Epithelial cell of proximal tubule (primary cell): ENCODE data around the gene CGAS. TPM values are rescaled to one million over a fixed set of nuclear protein-coding genes. Genes with fewer than 3 reads are reported as not detected.
"Not testable (repeated sequence)": the region's sequence is repeated elsewhere in the genome, so short reads cannot be mapped to it uniquely, and the experiment has no call there.

Experiments used
- DNase-seq: peaks from one replicate; pipeline ENCODE4 v3.0.0-alpha.2; 2011; ENCODE audit warnings: low read depth
- H3K4me3 ChIP-seq: 2 replicates; pipeline ENCODE4 v1.5.1; 2011; ENCODE audit warnings: low read depth, mild to moderate bottlenecking, low read length
- total RNA-seq: library from RNA; depleted of rRNA; stranded (reverse); fragments of >200 nt; gene quantifications from 2 replicates; pipeline ENCODE4 v1.2.3, GENCODE V29; 2015
- TF ChIP-seq, protein P1 (sequence below): conservative IDR thresholded peaks from 2 replicates; pipeline ENCODE4 v1.5.1; 2012; ENCODE audit warnings: low read depth, mild to moderate bottlenecking, low read length

The CGAS gene
- total RNA-seq, 1 donor from 2014 or later, result 9.1 TPM

DNA sequence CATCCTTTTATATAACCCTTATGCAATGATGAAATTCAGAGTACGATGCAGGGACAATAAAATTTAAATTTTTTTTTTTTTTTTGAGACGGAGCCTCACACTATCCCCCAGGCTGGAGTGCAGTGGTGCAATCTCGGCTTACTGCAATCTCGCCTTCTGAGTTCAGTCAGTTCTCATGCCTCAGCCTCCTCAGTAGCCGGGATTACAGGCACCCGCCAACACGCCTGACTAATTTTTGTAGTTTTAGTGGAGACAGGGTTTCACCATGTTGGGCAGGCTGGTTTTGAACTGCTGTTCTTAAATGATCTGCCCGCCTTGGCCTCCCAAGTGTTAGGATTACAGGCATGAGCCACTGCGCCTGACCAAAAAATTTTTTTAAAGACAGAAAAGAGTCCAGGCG lies 24.6 kb upstream of the CGAS start:
- H3K4me3 ChIP-seq, result no peak overlapping the region
- no peak for DNase-seq
- TF ChIP-seq, protein P1, sequence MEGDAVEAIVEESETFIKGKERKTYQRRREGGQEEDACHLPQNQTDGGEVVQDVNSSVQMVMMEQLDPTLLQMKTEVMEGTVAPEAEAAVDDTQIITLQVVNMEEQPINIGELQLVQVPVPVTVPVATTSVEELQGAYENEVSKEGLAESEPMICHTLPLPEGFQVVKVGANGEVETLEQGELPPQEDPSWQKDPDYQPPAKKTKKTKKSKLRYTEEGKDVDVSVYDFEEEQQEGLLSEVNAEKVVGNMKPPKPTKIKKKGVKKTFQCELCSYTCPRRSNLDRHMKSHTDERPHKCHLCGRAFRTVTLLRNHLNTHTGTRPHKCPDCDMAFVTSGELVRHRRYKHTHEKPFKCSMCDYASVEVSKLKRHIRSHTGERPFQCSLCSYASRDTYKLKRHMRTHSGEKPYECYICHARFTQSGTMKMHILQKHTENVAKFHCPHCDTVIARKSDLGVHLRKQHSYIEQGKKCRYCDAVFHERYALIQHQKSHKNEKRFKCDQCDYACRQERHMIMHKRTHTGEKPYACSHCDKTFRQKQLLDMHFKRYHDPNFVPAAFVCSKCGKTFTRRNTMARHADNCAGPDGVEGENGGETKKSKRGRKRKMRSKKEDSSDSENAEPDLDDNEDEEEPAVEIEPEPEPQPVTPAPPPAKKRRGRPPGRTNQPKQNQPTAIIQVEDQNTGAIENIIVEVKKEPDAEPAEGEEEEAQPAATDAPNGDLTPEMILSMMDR, result no peak

DNA sequence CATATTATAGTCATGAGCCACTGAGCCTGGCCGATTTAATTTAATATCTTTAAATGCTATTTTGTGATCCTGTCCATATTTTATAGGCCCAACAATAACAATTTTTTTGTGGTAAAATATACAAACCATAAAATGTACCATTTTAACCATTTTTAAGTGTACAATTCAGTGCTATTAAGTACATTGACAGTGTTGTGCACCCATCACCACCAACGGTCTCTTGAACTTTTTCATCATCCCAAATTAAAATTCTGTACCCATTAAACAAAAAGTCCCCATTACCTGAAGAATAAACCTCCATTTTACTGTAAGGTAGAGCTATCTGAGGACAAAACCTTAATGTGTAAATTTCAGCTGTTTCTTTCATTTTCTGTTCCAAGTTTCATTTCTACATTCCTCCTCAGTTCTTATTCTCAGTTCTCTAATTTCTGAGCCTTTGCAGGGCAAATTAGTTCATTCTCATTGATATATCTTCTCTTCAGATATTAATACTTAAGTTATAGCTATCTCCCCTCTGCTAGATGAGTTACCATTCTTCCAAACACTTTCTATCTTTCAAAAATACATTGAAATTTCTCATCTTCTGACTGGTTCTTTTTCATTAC lies 19.7 kb upstream of the CGAS start:
- no peak for DNase-seq
- no peak overlapping the region for H3K4me3 ChIP-seq
- TF ChIP-seq, protein P1, result no peak

DNA sequence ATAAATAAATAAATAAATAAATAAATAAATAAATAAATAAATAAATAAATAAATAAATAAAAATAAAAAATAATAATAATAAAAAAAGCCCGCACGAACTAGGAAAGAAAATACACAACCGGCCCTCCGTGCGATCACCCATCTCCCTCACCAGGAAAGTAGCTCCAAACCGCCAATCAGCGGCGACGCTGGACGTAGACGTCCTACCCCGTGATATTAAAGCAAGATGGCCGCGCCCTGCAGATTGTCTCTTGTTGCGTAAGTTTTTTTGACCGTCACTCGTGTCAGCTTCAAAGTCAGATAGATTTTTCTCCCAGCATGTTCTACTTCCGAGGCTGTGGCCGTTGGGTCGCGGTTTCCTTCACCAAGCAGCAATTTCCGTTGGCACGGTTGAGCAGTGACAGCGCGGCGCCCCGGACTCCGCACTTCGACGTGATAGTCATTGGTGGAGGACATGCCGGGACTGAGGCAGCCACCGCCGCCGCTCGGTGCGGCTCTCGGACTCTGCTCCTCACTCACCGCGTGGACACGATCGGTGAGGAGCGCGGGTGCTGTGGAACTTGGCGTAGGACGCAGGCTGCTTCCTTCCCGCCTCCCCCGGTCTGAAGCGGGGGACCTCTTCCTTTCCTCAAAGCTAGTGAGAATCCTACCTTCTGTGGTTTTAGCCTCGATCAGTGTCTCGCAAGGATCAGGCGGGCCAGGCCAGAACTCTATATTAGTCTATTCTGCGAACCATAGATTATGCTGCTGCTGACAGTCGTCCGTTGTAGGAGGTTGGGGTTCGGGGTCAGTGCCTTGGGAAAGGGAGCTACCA lies 9.6 kb upstream of the CGAS start, which contains the start of gene MTO1:
Gene MTO1, plus strand, starts transcription at position 201 of the 814 bp plus-strand sequence. Its CDS starts 118 bp downstream, at position 319.
- TF ChIP-seq, protein P1, result no peak
- H3K4me3 ChIP-seq, result peak within 1 kb of the TSS; percentile 98
- DNase-seq, result peak; percentile 44

DNA sequence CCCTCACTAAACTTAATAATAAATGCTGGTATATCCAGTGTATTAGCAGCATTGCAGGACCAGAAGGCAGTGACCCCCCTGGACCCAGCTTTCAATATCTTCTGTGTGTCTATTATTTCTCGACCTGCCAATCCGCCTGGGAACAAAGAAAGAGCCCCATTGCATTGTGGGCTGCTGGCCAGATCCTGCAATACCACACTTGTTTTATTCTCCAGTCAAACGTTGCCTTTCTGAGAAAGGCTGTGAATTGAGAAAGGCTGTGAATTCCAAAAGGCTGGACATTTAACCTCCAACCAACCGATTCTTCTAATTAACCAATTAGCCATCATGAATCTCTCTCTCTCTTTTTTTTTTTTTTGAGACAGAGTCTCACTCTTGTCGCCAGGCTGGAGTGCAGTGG lies 8.0 kb upstream of the CGAS start:
- TF ChIP-seq, protein P1, result no peak
- DNase-seq, result no peak

DNA sequence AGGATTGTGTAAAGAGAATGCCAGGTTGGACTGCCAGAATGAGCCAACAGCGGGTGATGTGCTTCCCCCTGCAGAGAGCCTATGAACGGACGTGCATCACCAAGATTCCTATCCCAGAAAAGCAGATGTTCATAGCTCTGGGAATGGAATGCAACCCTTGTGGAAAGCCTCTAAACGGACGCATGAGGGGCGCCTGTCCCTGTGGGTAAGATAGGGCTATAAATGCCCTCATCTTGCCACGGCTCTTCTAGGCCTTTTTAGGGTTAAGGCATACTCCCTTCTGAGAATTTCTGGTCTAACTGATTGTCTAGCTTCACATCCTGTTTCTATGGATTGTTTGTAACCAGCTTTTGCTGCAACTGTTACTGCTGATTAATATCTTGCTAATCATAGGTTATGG lies 7.4 kb upstream of the CGAS start:
- not testable (repeated sequence) for DNase-seq, H3K4me3 ChIP-seq

More for the DNA sequence above, 8.0 kb upstream of the CGAS start:
- no peak overlapping the region for H3K4me3 ChIP-seq

DNA sequence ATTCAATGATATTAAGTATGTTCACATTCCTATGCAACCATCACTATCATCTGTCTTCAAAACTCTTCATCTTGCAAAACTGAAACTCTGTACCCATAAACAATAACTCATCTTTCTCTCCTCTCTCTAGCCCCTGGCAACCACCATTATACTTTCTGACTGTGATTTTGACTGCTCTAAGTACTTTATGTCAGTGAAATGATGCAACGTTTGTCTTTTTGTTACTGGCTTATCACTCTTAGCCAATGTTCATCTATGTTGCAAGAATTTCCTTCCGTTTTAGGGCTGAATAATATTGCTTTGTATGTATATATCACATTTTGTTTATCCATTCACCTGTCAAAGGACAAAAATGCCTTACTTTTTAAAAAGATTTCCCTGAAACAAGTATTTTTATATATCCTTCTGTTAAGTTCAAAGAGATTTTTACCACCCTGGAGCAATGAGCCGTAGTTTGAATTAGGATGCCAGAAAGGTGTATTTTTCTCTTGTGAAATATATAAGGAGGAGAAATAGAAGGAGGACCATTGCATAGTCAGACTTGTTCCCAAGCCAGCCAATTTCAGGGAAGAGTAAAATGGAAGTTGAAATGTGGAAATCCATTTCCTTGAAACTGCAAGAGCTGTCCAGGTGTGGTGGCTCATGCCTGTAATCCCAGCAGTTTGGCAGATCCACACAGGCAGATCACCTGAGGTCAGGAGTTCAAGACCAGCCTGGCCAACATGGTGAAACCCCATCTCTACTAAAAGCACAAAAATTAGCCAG lies 4.0 kb upstream of the CGAS start:
- TF ChIP-seq, protein P1, result no peak
- H3K4me3 ChIP-seq, result no peak overlapping the region
- no peak for DNase-seq
